WTC11 (cell line): Measurements from ENCODE around the gene CDH12. TPM values are rescaled to one million over a fixed set of nuclear protein-coding genes. Genes with fewer than 3 reads are reported as not detected.

Experiments used
- ATAC-seq: fragments of 200-7000 bp; cut with Tn5 transposase; 2 replicates; pipeline ENCODE4 v1.10.0; 2021; ENCODE audit warnings: mild to moderate bottlenecking, moderate library complexity
- CTCF ChIA-PET: fragments of 300-600 bp; sonication (Branson Sonifier 250); formaldehyde crosslinking; loops from one replicate; lab custom pipeline; 2021; ENCODE audit warnings: antibody characterized with exemption; lab: Charles Lee
- POLR2A ChIA-PET: fragments of 350-600 bp; sonication (Branson Sonifier 250); formaldehyde crosslinking; loops from one replicate; lab custom pipeline; 2021; ENCODE audit warnings: antibody characterized with exemption; lab: Charles Lee
- DNase-seq: peaks from one replicate; pipeline ENCODE4 v3.0.0; 2021; ENCODE audit warnings: low spot score
- H3K27ac Mint-ChIP-seq: 2 replicates; pipeline ENCODE4 v1.8.0; 2021; ENCODE audit warnings: mixed read lengths
- H3K27me3 Mint-ChIP-seq: 2 replicates; pipeline ENCODE4 v1.8.0; 2021; ENCODE audit warnings: low read depth, mild to moderate bottlenecking, moderate library complexity, mixed read lengths
- H3K36me3 Mint-ChIP-seq: 2 replicates; pipeline ENCODE4 v1.8.0; 2021; ENCODE audit warnings: mixed read lengths
- H3K4me1 Mint-ChIP-seq: 2 replicates; pipeline ENCODE4 v1.8.0; 2022; ENCODE audit warnings: mixed read lengths
- H3K4me3 Mint-ChIP-seq: 2 replicates; pipeline ENCODE4 v1.8.0; 2021; ENCODE audit warnings: mild to moderate bottlenecking, moderate library complexity, mixed read lengths
- H3K9me3 Mint-ChIP-seq: 2 replicates; pipeline ENCODE4 v1.8.0; 2021; ENCODE audit warnings: mixed read lengths
- ARID4B ChIP-seq: sonication (generic); formaldehyde crosslinking; IDR thresholded peaks from 2 replicates; pipeline ENCODE4 v1.8.0; 2023; ENCODE audit warnings: missing genetic modification reagents, mild to moderate bottlenecking, borderline replicate concordance
- CREB1 ChIP-seq: sonication (generic); formaldehyde crosslinking; IDR thresholded peaks from 2 replicates; pipeline ENCODE4 v1.8.0; 2023; ENCODE audit warnings: mild to moderate bottlenecking, missing genetic modification reagents
- FOXP1 ChIP-seq: sonication (generic); formaldehyde crosslinking; IDR thresholded peaks from 2 replicates; pipeline ENCODE4 v1.8.0; 2022; ENCODE audit warnings: missing genetic modification reagents, mild to moderate bottlenecking, moderate library complexity, borderline replicate concordance
- HMGA2 ChIP-seq: fragments of 250-450 bp; sonication (Bioruptor Pico); IDR thresholded peaks from 2 replicates; pipeline ENCODE4 v1.4.0; 2021; ENCODE audit warnings: mild to moderate bottlenecking, moderate library complexity
- NFATC4 ChIP-seq: fragments of 250-450 bp; sonication (Bioruptor Pico); IDR thresholded peaks from 2 replicates; pipeline ENCODE4 v1.9.0; 2021; ENCODE audit warnings: mild to moderate bottlenecking
- NR1H2 ChIP-seq: sonication (generic); formaldehyde crosslinking; IDR thresholded peaks from 2 replicates; pipeline ENCODE4 v1.9.0; 2021; ENCODE audit warnings: mild to moderate bottlenecking, moderate library complexity, missing genetic modification reagents
- PRDM15 ChIP-seq: sonication (generic); formaldehyde crosslinking; IDR thresholded peaks from 2 replicates; pipeline ENCODE4 v1.8.0; 2022; ENCODE audit warnings: missing genetic modification reagents
- PREB ChIP-seq: sonication (generic); formaldehyde crosslinking; IDR thresholded peaks from 2 replicates; pipeline ENCODE4 v1.8.1; 2022; ENCODE audit warnings: mild to moderate bottlenecking, missing genetic modification reagents, moderate library complexity, borderline replicate concordance
- SP1 ChIP-seq: sonication (generic); formaldehyde crosslinking; conservative IDR thresholded peaks from 2 replicates; pipeline ENCODE4 v1.8.1; 2022; ENCODE audit warnings: missing genetic modification reagents
- TP53 ChIP-seq: sonication (generic); formaldehyde crosslinking; IDR thresholded peaks from 2 replicates; pipeline ENCODE4 v1.8.1; 2023; ENCODE audit warnings: mild to moderate bottlenecking, missing genetic modification reagents
- USF1 ChIP-seq: sonication (generic); formaldehyde crosslinking; IDR thresholded peaks from 2 replicates; pipeline ENCODE4 v1.8.0; 2022; ENCODE audit warnings: mild to moderate bottlenecking, missing genetic modification reagents
- ZMAT4 ChIP-seq: fragments of 250-450 bp; sonication (Bioruptor Pico); IDR thresholded peaks from 2 replicates; pipeline ENCODE4 v1.9.0; 2021; ENCODE audit warnings: mild to moderate bottlenecking
- ZNF138 ChIP-seq: sonication (generic); formaldehyde crosslinking; conservative IDR thresholded peaks from 2 replicates; pipeline ENCODE4 v1.8.1; 2022; ENCODE audit warnings: mild to moderate bottlenecking, moderate library complexity, missing genetic modification reagents
- ZNF317 ChIP-seq: sonication (generic); formaldehyde crosslinking; IDR thresholded peaks from 2 replicates; pipeline ENCODE4 v1.8.1; 2023; ENCODE audit warnings: low read depth, mild to moderate bottlenecking, moderate library complexity, missing genetic modification reagents, borderline replicate concordance
- ZNF671 ChIP-seq: fragments of 250-450 bp; sonication (Bioruptor Pico); IDR thresholded peaks from 2 replicates; pipeline ENCODE4 v1.8.0; 2021; ENCODE audit warnings: mild to moderate bottlenecking
- total RNA-seq: library from RNA; stranded (reverse); gene quantifications from 3 replicates; pipeline ENCODE4 v1.2.3, GENCODE V29; 2021
- TF ChIP-seq, protein P1 (sequence below): sonication (generic); formaldehyde crosslinking; IDR thresholded peaks from 2 replicates; pipeline ENCODE4 v1.8.0; 2022; ENCODE audit warnings: mild to moderate bottlenecking, missing genetic modification reagents

Gene CDH12
- total RNA-seq, 1 experiment from 2014 or later = not detected

GRCh38 chr5:21723500-21723899, 1129.6 kb downstream of the CDH12 start (continued):
- TF ChIP-seq ARID4B (CRISPR knock-in tag) (no peak), ZNF317 (no peak), PRDM15 (CRISPR knock-in tag) (no peak)

DNA sequence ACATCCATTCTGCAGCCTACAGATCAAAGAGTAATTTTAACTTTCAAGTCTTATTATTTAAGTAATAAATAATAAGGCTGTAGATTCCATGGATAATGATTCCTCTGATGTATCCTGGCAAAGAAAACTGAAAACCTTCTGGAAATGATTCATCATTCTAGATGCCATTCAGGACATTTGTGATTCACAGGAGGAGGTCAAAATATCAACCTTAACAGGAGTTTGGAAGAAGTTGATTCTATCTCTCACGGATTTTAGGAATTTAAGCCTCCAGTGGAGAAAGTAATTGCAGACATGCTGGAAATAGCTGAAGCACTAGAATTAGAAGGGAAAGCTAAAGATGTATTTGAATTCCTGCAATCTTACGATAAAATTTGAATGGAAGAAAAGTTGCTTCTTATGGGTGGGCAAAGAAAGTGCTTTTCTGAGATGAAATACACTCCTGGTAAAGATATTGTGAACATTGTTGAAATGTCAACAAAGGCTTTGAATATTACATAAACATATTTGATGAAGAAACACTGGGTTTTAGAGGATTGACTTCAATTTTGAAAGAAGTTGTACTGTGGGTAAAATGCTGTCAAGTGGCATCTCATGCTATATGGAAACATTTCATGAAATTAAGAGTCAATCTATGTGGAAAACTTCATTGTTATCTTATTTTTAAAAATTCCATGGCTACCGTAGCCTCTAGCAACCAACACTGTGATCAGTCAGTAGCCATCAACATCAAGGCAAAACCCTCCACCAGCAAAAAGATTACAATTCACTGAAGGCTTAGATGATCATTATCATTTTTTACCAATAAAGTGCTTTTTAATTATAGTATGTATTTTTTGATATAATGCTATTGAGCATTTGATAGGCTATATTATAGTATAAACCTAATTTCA, 1141.0 kb downstream of the CDH12 start:
- Mint-ChIP-seq H3K4me1 (no peaks in the 10 kb centered on the region), H3K4me3 (no peak overlapping the region), H3K36me3 (peaks cover 3% of the 10 kb centered on the region; the same call in 1 of the 2 replicates), H3K9me3 (peaks cover 19% of the 10 kb centered on the region), H3K27ac (peak overlapping the region; percentile 57; the same call in 1 of the 2 replicates), H3K27me3 (no peaks in the 10 kb centered on the region)
- CTCF ChIA-PET = no interaction called here
- POLR2A ChIA-PET = no interaction called here
- ATAC-seq = no peak
- TF ChIP-seq ZMAT4 = no peak
- TF ChIP-seq HMGA2 (CRISPR knock-in tag) = no peak
- TF ChIP-seq CREB1 (CRISPR knock-in tag) = no peak
- no peak for TF ChIP-seq FOXP1 (CRISPR knock-in tag)
- TF ChIP-seq USF1 = no peak
- TF ChIP-seq, protein P1, sequence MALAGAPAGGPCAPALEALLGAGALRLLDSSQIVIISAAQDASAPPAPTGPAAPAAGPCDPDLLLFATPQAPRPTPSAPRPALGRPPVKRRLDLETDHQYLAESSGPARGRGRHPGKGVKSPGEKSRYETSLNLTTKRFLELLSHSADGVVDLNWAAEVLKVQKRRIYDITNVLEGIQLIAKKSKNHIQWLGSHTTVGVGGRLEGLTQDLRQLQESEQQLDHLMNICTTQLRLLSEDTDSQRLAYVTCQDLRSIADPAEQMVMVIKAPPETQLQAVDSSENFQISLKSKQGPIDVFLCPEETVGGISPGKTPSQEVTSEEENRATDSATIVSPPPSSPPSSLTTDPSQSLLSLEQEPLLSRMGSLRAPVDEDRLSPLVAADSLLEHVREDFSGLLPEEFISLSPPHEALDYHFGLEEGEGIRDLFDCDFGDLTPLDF (CRISPR knock-in tag) = no peak
- TF ChIP-seq PREB (CRISPR knock-in tag) = no peak
- TF ChIP-seq NR1H2 (CRISPR knock-in tag) = no peak
- no peak for TF ChIP-seq TP53 (CRISPR knock-in tag)
- no peak for TF ChIP-seq ZNF138
- no peak for TF ChIP-seq NFATC4 (CRISPR knock-in tag)
- no peak for TF ChIP-seq ZNF671 (CRISPR knock-in tag)
- TF ChIP-seq SP1 (CRISPR knock-in tag) = no peak
- DNase-seq = no peak
